Endothelial cell of umbilical vein (primary cell): ENCODE results near the gene UGT1A3.

Experiments used
- CTCF ChIP-seq, 2 donors: IDR thresholded peaks; 1 replicate in 1 of 2; 2 replicates in 1 of 2; pipeline ENCODE4 v1.5.1; 2011; ENCODE audit warnings: low read length in 2 of 2, mild to moderate bottlenecking in 2 of 2, moderate library complexity in 2 of 2, control low read depth in 1 of 2, inconsistent platforms in 1 of 2, low read depth in 1 of 2; ENCODE audit not compliant: insufficient read depth in 1 of 2; ENCODE audit errors: extremely low read depth in 1 of 2
- EZH2 ChIP-seq: IDR thresholded peaks from 2 replicates; pipeline ENCODE4 v1.6.1; 2012; ENCODE audit warnings: borderline replicate concordance, low read depth, mild to moderate bottlenecking, moderate library complexity, low read length, inconsistent platforms; ENCODE audit not compliant: severe bottlenecking
- POLR2A ChIP-seq: IDR thresholded peaks from 2 replicates; pipeline ENCODE4 v1.6.1; 2012; ENCODE audit warnings: low read depth, mild to moderate bottlenecking, control low read depth, low read length
- POLR2AphosphoS5 ChIP-seq: IDR thresholded peaks from 2 replicates; pipeline ENCODE4 v1.6.1; 2012; ENCODE audit warnings: low read depth, mild to moderate bottlenecking, control low read depth, low read length, moderate library complexity; ENCODE audit not compliant: insufficient read depth

DNA sequence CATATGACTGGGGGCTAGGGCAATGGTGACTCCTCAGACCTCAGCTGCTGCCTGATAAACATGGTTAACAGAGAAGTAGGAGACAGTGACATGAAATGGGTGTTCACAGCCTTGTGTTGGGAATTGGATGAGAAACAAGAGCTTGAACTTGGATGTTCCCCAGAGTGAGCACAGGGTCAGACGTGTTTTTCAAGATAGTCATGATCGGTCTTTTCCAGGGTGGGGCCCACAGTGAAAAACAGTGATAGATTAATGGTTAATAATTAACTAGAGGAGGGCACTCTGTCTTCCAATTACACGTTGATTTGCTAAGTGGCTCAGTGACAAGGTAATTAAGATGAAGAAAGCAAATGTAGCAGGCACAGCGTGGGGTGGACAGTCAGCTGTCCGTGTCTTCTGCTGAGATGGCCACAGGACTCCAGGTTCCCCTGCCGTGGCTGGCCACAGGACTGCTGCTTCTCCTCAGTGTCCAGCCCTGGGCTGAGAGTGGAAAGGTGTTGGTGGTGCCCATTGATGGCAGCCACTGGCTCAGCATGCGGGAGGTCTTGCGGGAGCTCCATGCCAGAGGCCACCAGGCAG, at the start of gene UGT1A3:
- TF ChIP-seq EZH2, result no peak
- no peak for TF ChIP-seq CTCF (IDR thresholded peaks at IDR 0.05; ENCODE audit: extremely low read depth in 1 of 2, insufficient read depth in 1 of 2, low read depth in 1 of 2, low read length in 2 of 2)
- TF ChIP-seq POLR2A, result no peak
- no peak for TF ChIP-seq POLR2AphosphoS5
